Fibroblast of skin of scalp (primary cell): Measurements from ENCODE around the gene HBG2.

Source experiments
- DNase-seq: peaks from one replicate; pipeline ENCODE4 v3.0.0-alpha.2; 2013

Gene HBG2

GRCh38 chr11:5228124-5228523 is 26.5 kb downstream of the HBG2 start:
- no peak for DNase-seq

DNA sequence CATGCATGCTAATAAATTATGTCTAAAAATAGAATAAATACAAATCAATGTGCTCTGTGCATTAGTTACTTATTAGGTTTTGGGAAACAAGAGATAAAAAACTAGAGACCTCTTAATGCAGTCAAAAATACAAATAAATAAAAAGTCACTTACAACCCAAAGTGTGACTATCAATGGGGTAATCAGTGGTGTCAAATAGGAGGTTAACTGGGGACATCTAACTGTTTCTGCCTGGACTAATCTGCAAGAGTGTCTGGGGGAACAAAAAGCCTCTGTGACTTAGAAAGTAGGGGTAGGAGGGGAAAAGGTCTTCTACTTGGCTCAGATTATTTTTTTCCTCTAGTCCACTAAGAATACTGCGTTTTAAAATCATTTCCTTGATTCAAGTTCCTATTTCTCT is 26.9 kb downstream of the HBG2 start:
- no peak for DNase-seq

- DNase-seq, result no peak
Observed at GRCh38 chr11:5226732-5227310, 27.8 kb downstream of the HBG2 start, which contains the start of gene HBB. Gene HBB, minus strand, starts transcription at chr11:5227071. Its CDS starts 50 bp downstream, at chr11:5227021.

- no peak for DNase-seq
Observed at GRCh38 chr11:5225480-5225871, 29.1 kb downstream of the HBG2 start.

- DNase-seq, result no peak
Observed at GRCh38 chr11:5224538-5225479, 29.8 kb downstream of the HBG2 start.

DNA sequence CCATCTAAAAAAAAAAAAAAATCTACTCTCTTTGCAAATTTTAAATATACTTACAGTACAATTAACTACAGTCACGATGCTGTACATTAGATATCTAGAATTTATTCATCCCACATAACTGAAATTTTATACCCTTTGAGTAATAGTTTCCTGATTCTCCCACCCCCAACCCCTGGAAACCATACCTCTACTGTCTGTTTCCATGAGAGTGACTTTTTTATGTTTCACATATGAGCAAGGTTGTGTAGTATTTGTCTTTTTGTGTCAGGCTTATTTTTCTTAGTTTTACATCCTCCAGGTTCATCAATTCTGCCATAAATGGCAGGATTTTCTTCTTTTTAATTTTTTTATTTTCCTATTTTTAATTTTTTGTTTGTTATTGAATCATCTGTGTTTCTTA is 30.9 kb downstream of the HBG2 start:
- DNase-seq, result no peak

- no peak for DNase-seq
Observed at GRCh38 chr11:5223146-5223545, 31.4 kb downstream of the HBG2 start.

GRCh38 chr11:5210376-5210885 is 44.1 kb downstream of the HBG2 start:
- no peak for DNase-seq

GRCh38 chr11:5204787-5205186 is 49.8 kb downstream of the HBG2 start:
- DNase-seq, result peak; percentile 45

GRCh38 chr11:5203366-5203765 is 51.2 kb downstream of the HBG2 start:
- no peak for DNase-seq
